Upper lobe of left lung (tissue), 6 donors: ENCODE measurements around the gene MSL1. TPM values are rescaled to one million over a fixed set of nuclear protein-coding genes. Genes with fewer than 3 reads are reported as not detected.
"Not testable (repeated sequence)": the region's sequence is repeated elsewhere in the genome, so short reads cannot be mapped to it uniquely, and the experiment has no call there.

Experiments used
- ATAC-seq, 2 donors: fragments of 200-7000 bp; cut with Tn5 transposase; one replicate each; pipeline ENCODE4 v1.9.1; 2022; ENCODE audit warnings: mild to moderate bottlenecking in 2 of 2, moderate library complexity in 2 of 2; ENCODE audit not compliant: low FRiP score in 2 of 2
- DNase-seq, 2 donors: peaks; one replicate each; pipeline ENCODE4 v3.0.0-alpha.2; 2019 to 2020
- H3K27ac ChIP-seq, 4 donors: fragments of 200-600 bp; sonication (generic); one replicate each; pipeline ENCODE4 v1.5.1; 2016 to 2019
- H3K27me3 ChIP-seq, 4 donors: fragments of 200-600 bp; sonication (generic); one replicate each; pipeline ENCODE4 v1.5.1; 2017 to 2019
- H3K36me3 ChIP-seq, 4 donors: fragments of 200-600 bp; sonication (generic); one replicate each; pipeline ENCODE4 v1.5.1; 2016 to 2019
- H3K4me1 ChIP-seq, 4 donors: fragments of 200-600 bp; sonication (generic); one replicate each; pipeline ENCODE4 v1.5.1; 2018 to 2019
- H3K4me3 ChIP-seq, 4 donors: fragments of 200-600 bp; sonication (generic); one replicate each; pipeline ENCODE4 v1.5.1; 2017 to 2019; ENCODE audit warnings: mild to moderate bottlenecking in 2 of 4, moderate library complexity in 1 of 4
- H3K9me3 ChIP-seq, 4 donors: fragments of 200-600 bp; sonication (generic); one replicate each; pipeline ENCODE4 v1.5.1; 2018 to 2019
- CTCF ChIP-seq, 6 experiments: fragments of 450-650 bp in 4 of 6; fragments of 200-600 bp in 2 of 6; sonication (generic) in 2 of 6; IDR thresholded peaks; one replicate each; pipeline ENCODE4 v1.5.1; 2016 to 2019; ENCODE audit warnings: antibody characterized with exemption in 6 of 6
- EP300 ChIP-seq, 4 donors: sonication (generic); formaldehyde crosslinking; IDR thresholded peaks; one replicate each; pipeline ENCODE4 v1.5.1; 2017; ENCODE audit warnings: antibody characterized with exemption in 4 of 4, control low read depth in 2 of 4
- POLR2A ChIP-seq, 4 donors: fragments of 450-650 bp; IDR thresholded peaks; one replicate each; pipeline ENCODE4 v1.5.1; 2016 to 2017; ENCODE audit warnings: antibody characterized with exemption in 4 of 4, mild to moderate bottlenecking in 2 of 4
- POLR2AphosphoS5 ChIP-seq, 2 donors: sonication (generic); formaldehyde crosslinking; IDR thresholded peaks; one replicate each; pipeline ENCODE4 v1.5.1; 2017; ENCODE audit warnings: antibody characterized with exemption in 2 of 2
- WGBS, 2 donors: methylation state at CpG; one replicate each; pipeline ENCODE4 v1.1.5; 2017 to 2018; 5-methylcytosine and 5-hydroxymethylcytosine counted together
- total RNA-seq, 6 donors: library from RNA; depleted of rRNA in 4 of 6; stranded (reverse); fragments of >200 nt in 4 of 6; gene quantifications; one replicate each; pipeline versions ENCODE4 v1.1.0 to v1.2.1, GENCODE V29; 2016 to 2021
- donor health status: DM: no; HTN: no; CAD: no; lungs with moderate emphysema.
- donor health status: DM: no; HTN: yes; CAD: no; lungs with severe emphysema.

MSL1 gene
- total RNA-seq, 6 donors from 2014 or later, result 57.6 to 240 (median 97.0) TPM

GRCh38 chr17:40129498-40129897 is 7.7 kb downstream of the MSL1 start:
- TF ChIP-seq POLR2A (IDR thresholded peaks at IDR 0.05), result no peak
- DNase-seq (no peak), ATAC-seq (no peak)
- Histone ChIP-seq H3K4me3 (no peak overlapping the region), H3K9me3 (no peaks in the 10 kb centered on the region), H3K27me3 (no peaks in the 10 kb centered on the region), H3K27ac (peak overlapping the region in 2 of 4 donors; percentile 81 to 88), H3K4me1 (peaks cover 12 to 25% (median 17%) of the 10 kb centered on the region in 4 donors), H3K36me3 (peaks cover 28 to 90% (median 56%) of the 10 kb centered on the region in 4 donors)
- 87 to 91% methylated on average over 5 of the region's 5 CpGs for WGBS, 2 donors

DNA sequence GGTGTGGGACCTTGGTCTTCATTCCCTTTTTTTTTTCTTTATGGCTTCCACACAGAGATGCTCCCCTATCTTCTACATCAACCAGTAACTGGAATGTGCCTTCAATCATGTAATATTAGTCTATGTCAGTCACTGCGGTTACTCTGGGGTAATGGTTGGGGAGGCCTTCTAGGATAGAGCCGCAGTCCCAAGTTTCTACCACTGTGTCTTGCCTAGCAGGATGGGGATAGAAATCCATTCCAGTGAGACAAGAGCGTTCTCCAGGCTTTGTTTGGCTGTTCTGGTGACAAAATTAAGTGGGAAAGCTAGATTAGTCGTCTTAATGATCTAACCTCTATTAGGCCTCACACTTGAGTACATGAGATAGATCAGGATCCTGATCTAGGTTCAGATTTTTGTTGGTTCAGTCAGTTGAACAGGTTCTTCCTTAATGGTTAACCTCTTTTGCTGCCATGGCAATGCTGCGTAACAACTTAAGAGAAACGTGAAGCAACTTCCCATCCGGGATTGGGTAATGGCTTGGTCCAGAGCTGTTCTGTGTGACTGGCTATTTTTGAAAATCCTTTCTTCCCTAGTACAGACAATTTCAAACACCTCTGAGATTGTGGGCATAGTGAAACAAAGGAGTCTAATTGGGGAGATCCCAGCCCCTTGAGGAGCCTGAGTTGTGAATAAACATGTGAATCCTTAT is 8.7 kb downstream of the MSL1 start:
- TF ChIP-seq CTCF (IDR thresholded peaks at IDR 0.05), result no peak
- TF ChIP-seq EP300 (IDR thresholded peaks at IDR 0.05), result no peak
- peak in 1 of 2 donors; percentile 71 for TF ChIP-seq POLR2AphosphoS5 (IDR thresholded peaks at IDR 0.05)
- TF ChIP-seq POLR2A (IDR thresholded peaks at IDR 0.05), result no peak
- Histone ChIP-seq H3K4me3 (no peak overlapping the region), H3K27me3 (no peaks in the 10 kb centered on the region), H3K36me3 (peaks cover 28 to 96% (median 66%) of the 10 kb centered on the region in 4 donors), H3K4me1 (peaks cover 2 to 16% (median 8%) of the 10 kb centered on the region in 4 donors), H3K9me3 (no peaks in the 10 kb centered on the region), H3K27ac (peak overlapping the region; percentile 65 to 88 (median 76))
- ATAC-seq, result peak; percentile 82 to 86
- WGBS, 2 donors, result 54 to 65% methylated on average over 7 of the region's 7 CpGs
- peak in 1 of 2 donors; percentile 89 for DNase-seq

- DNase-seq (no peak), ATAC-seq (no peak)
- H3K27me3 ChIP-seq, result no peaks in the 10 kb centered on the region
- H3K4me1 ChIP-seq, result peaks cover 4 to 21% (median 10%) of the 10 kb centered on the region in 4 donors
- WGBS, 2 donors, result 76 to 84% methylated on average over 7 of the region's 7 CpGs
- TF ChIP-seq POLR2A (IDR thresholded peaks at IDR 0.05), result no peak
- no peak for TF ChIP-seq POLR2AphosphoS5 (IDR thresholded peaks at IDR 0.05)
- no peak for TF ChIP-seq CTCF (IDR thresholded peaks at IDR 0.05)
- no peak for TF ChIP-seq EP300 (IDR thresholded peaks at IDR 0.05)
- H3K27ac ChIP-seq, result no peak overlapping the region
- H3K4me3 ChIP-seq, result no peak overlapping the region
- H3K36me3 ChIP-seq, result peaks cover 20 to 81% (median 59%) of the 10 kb centered on the region in 4 donors
- no peaks in the 10 kb centered on the region for H3K9me3 ChIP-seq
Measured at GRCh38 chr17:40134184-40134583, 12.4 kb downstream of the MSL1 start.

DNA sequence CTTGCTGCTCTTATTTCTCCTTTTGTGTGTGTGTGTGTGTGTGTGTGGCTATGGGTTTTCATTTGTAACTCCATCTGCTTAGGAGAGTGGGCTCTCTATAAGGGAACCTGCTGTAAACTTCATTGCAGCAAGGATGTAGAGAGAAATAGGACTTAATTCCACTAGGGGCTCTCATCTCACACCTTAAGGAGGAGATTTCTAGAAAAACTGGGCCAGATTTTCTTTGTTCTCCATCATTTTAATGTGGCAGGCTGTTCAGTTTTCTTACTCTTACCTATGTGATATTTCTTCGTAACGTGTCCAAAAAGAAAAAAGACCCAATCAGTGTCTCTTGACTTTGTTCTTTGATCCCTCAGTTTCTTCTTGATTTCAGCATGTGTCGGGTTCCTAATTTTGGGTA is 14.0 kb downstream of the MSL1 start:
- H3K27me3 ChIP-seq, result no peaks in the 10 kb centered on the region
- TF ChIP-seq POLR2AphosphoS5 (IDR thresholded peaks at IDR 0.05) (no peak), CTCF (IDR thresholded peaks at IDR 0.05) (no peak), EP300 (IDR thresholded peaks at IDR 0.05) (no peak), POLR2A (IDR thresholded peaks at IDR 0.05) (no peak)
- peak overlapping the region in 1 of 4 donors; percentile 15 for H3K27ac ChIP-seq
- DNase-seq (no peak), ATAC-seq (no peak)
- 92 to 96% methylated on average over 3 of the region's 3 CpGs for WGBS, 2 donors
- peaks cover 10 to 20% (median 11%) of the 10 kb centered on the region in 4 donors for H3K4me1 ChIP-seq
- H3K9me3 ChIP-seq, result no peaks in the 10 kb centered on the region
- no peak overlapping the region for H3K4me3 ChIP-seq
- peaks cover 16 to 66% (median 47%) of the 10 kb centered on the region in 4 donors for H3K36me3 ChIP-seq

GRCh38 chr17:40139566-40140058 is 17.8 kb downstream of the MSL1 start:
- TF ChIP-seq POLR2A (IDR thresholded peaks at IDR 0.05) (no peak), EP300 (IDR thresholded peaks at IDR 0.05) (no peak), POLR2AphosphoS5 (IDR thresholded peaks at IDR 0.05) (no peak), CTCF (IDR thresholded peaks at IDR 0.05) (no peak)
- 12 to 14% methylated on average over 14 of the region's 14 CpGs for WGBS, 2 donors
- no peaks in the 10 kb centered on the region for H3K27me3 ChIP-seq
- no peak for DNase-seq
- no peaks in the 10 kb centered on the region for H3K9me3 ChIP-seq
- peak overlapping the region; percentile 93 to 99 (median 96) for H3K27ac ChIP-seq
- peaks cover 0 to 58% (median 37%) of the 10 kb centered on the region in 4 donors for H3K36me3 ChIP-seq
- H3K4me1 ChIP-seq, result peaks cover 16 to 32% (median 17%) of the 10 kb centered on the region in 4 donors
- ATAC-seq, result peak in 1 of 2 donors; percentile 0
- peak overlapping the region; percentile 27 to 95 (median 65) for H3K4me3 ChIP-seq

DNA sequence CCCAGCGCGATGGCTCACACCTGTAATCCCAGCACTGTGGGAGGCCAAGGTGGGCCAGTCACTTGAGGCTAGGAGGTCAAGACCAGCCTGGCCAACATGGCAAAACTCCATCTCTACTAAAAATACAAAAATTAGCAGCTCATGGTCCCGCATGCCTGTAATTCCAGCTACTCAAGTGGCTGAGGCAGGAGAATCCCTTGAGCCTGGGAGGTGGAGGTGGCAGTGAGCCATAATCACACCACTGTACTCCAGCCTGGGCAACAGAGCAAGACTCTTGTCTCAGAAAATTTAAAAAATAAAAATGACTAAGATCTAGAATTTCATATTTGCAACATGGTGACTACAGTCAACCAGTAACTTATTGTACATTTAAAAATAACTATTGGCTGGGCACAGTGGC is 21.4 kb downstream of the MSL1 start:
- WGBS, 2 donors, result 85 to 93% methylated on average over 3 of the region's 3 CpGs
- H3K27me3 ChIP-seq, ATAC-seq, H3K4me3 ChIP-seq, DNase-seq, H3K27ac ChIP-seq, H3K9me3 ChIP-seq: not testable (repeated sequence)
- Histone ChIP-seq H3K36me3 (peaks cover 6 to 62% (median 28%) of the 10 kb centered on the region in 4 donors), H3K4me1 (peaks cover 18 to 37% (median 19%) of the 10 kb centered on the region in 4 donors)
